Measurements from ENCODE around the gene TM4SF5. TPM values are rescaled to one million over a fixed set of nuclear protein-coding genes. Genes with fewer than 3 reads are reported as not detected.

The TM4SF5 gene
- total and polyA plus RNA-seq, 10 of the 15 experiments (the other 5 are each of a cell fraction or from before 2014, with no cell fraction given): 0.40 TPM; not detected in 9

DNA sequence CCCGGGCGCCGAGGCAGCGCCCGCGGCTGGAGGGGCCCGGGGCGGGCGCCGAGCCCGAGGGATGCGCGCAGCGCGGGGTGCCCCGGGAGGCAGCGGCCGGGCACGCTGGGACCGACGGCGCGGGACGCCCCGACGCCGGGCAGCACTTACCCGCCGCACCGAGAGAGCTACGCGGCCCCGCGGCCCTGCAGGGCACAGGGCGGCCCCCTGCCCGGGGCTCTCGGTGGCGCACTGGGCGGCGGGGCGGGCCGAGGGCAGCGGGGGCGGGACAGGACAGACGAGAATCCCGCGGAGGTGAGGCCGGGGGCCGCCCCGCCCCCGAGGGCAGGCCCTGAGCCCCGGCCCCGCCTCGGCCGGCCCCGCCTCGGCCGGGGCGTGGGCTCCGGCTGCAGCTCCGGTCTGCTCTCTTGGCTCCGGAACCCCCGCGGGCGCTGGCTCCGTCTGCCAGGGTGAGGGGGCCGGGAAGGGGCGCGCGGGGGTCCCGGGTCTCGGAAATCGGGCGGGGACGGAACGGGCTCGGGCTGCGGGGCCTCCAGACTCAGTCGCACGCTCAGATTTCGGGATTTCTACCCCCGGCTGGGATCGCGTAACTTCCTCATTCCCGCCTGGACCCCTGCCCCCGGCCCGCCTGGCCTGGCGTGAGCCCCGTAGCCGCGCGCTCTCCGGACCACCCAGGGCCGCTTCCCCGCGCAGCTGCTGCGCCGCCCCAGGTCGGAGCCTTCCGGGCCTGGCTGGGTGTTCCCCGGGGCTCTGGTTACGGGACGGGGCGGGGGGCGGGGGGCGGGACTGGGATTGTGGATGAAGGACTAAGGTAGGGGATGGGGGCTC, 35.3 kb downstream of the TM4SF5 start, which contains the start of gene PLD2 (continued):
- TF ChIP-seq, protein P1, sequence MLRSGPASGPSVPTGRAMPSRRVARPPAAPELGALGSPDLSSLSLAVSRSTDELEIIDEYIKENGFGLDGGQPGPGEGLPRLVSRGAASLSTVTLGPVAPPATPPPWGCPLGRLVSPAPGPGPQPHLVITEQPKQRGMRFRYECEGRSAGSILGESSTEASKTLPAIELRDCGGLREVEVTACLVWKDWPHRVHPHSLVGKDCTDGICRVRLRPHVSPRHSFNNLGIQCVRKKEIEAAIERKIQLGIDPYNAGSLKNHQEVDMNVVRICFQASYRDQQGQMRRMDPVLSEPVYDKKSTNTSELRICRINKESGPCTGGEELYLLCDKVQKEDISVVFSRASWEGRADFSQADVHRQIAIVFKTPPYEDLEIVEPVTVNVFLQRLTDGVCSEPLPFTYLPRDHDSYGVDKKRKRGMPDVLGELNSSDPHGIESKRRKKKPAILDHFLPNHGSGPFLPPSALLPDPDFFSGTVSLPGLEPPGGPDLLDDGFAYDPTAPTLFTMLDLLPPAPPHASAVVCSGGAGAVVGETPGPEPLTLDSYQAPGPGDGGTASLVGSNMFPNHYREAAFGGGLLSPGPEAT (IDR thresholded peaks at IDR 0.05; ENCODE audit: low read depth): no peak
- no peak for TF ChIP-seq TARDBP (IDR thresholded peaks at IDR 0.05; ENCODE audit: borderline replicate concordance)
- TF ChIP-seq, protein P2, sequence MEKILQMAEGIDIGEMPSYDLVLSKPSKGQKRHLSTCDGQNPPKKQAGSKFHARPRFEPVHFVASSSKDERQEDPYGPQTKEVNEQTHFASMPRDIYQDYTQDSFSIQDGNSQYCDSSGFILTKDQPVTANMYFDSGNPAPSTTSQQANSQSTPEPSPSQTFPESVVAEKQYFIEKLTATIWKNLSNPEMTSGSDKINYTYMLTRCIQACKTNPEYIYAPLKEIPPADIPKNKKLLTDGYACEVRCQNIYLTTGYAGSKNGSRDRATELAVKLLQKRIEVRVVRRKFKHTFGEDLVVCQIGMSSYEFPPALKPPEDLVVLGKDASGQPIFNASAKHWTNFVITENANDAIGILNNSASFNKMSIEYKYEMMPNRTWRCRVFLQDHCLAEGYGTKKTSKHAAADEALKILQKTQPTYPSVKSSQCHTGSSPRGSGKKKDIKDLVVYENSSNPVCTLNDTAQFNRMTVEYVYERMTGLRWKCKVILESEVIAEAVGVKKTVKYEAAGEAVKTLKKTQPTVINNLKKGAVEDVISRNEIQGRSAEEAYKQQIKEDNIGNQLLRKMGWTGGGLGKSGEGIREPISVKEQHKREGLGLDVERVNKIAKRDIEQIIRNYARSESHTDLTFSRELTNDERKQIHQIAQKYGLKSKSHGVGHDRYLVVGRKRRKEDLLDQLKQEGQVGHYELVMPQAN (conservative IDR thresholded peaks at IDR 0.05): peak; percentile 49; the same call in 1 of the 2 replicates
- TF ChIP-seq MXI1 (IDR thresholded peaks at IDR 0.05; ENCODE audit: low read depth, low read length): peak; percentile 38
- TF ChIP-seq, protein P3, sequence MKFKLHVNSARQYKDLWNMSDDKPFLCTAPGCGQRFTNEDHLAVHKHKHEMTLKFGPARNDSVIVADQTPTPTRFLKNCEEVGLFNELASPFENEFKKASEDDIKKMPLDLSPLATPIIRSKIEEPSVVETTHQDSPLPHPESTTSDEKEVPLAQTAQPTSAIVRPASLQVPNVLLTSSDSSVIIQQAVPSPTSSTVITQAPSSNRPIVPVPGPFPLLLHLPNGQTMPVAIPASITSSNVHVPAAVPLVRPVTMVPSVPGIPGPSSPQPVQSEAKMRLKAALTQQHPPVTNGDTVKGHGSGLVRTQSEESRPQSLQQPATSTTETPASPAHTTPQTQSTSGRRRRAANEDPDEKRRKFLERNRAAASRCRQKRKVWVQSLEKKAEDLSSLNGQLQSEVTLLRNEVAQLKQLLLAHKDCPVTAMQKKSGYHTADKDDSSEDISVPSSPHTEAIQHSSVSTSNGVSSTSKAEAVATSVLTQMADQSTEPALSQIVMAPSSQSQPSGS (IDR thresholded peaks at IDR 0.05; ENCODE audit: low read length): no peak
- TF ChIP-seq YY1 (IDR thresholded peaks at IDR 0.05; ENCODE audit: low read depth, low read length): 0 out of 2 replicates have a peak, but pooled peaks have one; percentile 10
- no peak for TF ChIP-seq IRF4 (IDR thresholded peaks at IDR 0.05; ENCODE audit: low read depth, low read length)
- TF ChIP-seq POLR2A (IDR thresholded peaks at IDR 0.05; ENCODE audit: low read depth, low read length): peak; percentile 80
- 0 out of 3 replicates have a peak, but pooled peaks have one; percentile 11 for TF ChIP-seq POU2F2 (IDR thresholded peaks at IDR 0.05; ENCODE audit: borderline replicate concordance, low read depth, low read length)

Data from GM12878 (cell line).